OCI-LY3 (cell line): ENCODE data around the gene MIF4GD.

Experiments
- H2AFZ ChIP-seq: fragments of 200-600, 300-600 bp; shearing (Covaris generic); 2 replicates; pipeline ENCODE4 v1.6.0; 2014; ENCODE audit warnings: antibody characterized with exemption, low read depth, low read length
- H3K27ac ChIP-seq: fragments of 200-600, 300-600 bp; sonication (generic); 2 replicates; pipeline ENCODE4 v1.5.1; 2014; ENCODE audit warnings: mild to moderate bottlenecking, low read length, moderate library complexity, mixed read lengths
- H3K27me3 ChIP-seq: fragments of 200-600, 300-600 bp; sonication (generic); 2 replicates; pipeline ENCODE4 v1.6.1; 2014; ENCODE audit warnings: low read depth, low read length, mixed read lengths
- H3K36me3 ChIP-seq: fragments of 200-600, 300-600 bp; sonication (generic); replicated peaks from 2 replicates; pipeline ENCODE3; 2014; ENCODE audit warnings: low read depth, low read length, mixed read lengths
- H3K4me1 ChIP-seq: fragments of 300-600, 200-600 bp; sonication (generic); 2 replicates; pipeline ENCODE4 v1.6.1; 2014; ENCODE audit warnings: low read length, mixed read lengths
- H3K4me2 ChIP-seq: fragments of 200-600, 300-600 bp; sonication (generic); 2 replicates; pipeline ENCODE4 v1.6.1; 2014; ENCODE audit warnings: low read length, mixed read lengths
- H3K4me3 ChIP-seq: fragments of 300-600, 200-600 bp; sonication (generic); 2 replicates; pipeline ENCODE4 v1.5.1; 2014; ENCODE audit warnings: antibody characterized with exemption, mild to moderate bottlenecking, low read length, moderate library complexity
- H3K79me2 ChIP-seq: fragments of 300-600, 200-600 bp; shearing (Covaris generic); 2 replicates; pipeline ENCODE4 v1.6.1; 2014; ENCODE audit warnings: mild to moderate bottlenecking, low read length, mixed read lengths
- H3K9ac ChIP-seq: fragments of 300-600, 200-600 bp; shearing (Covaris generic); 2 replicates; pipeline ENCODE4 v1.6.0; 2014; ENCODE audit warnings: mild to moderate bottlenecking, low read length, moderate library complexity
- H3K9me3 ChIP-seq: fragments of 200-600, 300-600 bp; shearing (Covaris generic); 2 replicates; pipeline ENCODE4 v1.6.1; 2014; ENCODE audit warnings: low read length, mixed read lengths; ENCODE audit not compliant: insufficient read depth
- H4K20me1 ChIP-seq: fragments of 200-600, 300-600 bp; sonication (generic); 2 replicates; pipeline ENCODE4 v1.6.1; 2016; ENCODE audit warnings: low read length, mixed read lengths; ENCODE audit not compliant: insufficient read depth
- CTCF ChIP-seq: fragments of 200-600, 300-600 bp; sonication (generic); IDR thresholded peaks from 2 replicates; pipeline ENCODE4 v1.5.1; 2014; ENCODE audit warnings: antibody characterized with exemption, low read length, low read depth
- EZH2phosphoT487 ChIP-seq: fragments of 200-600 bp; shearing (Covaris generic); IDR thresholded peaks from 2 replicates; pipeline ENCODE4 v1.6.1; 2018; ENCODE audit warnings: antibody characterized with exemption, mixed run types, low read depth

Gene MIF4GD

GRCh38 chr17:75228305-75228704 is 42.7 kb downstream of the MIF4GD start:
- Histone ChIP-seq H3K79me2 (no peaks in the 10 kb centered on the region), H3K9ac (no peak overlapping the region), H3K4me1 (no peaks in the 10 kb centered on the region), H3K4me3 (no peak overlapping the region), H3K9me3 (no peaks in the 10 kb centered on the region), H3K4me2 (no peak overlapping the region), H4K20me1 (no peaks in the 10 kb centered on the region), H2AFZ (no peak overlapping the region), H3K36me3 (peaks cover 59% of the 10 kb centered on the region), H3K27me3 (no peaks in the 10 kb centered on the region), H3K27ac (no peak overlapping the region)
- no peak for TF ChIP-seq CTCF
- no peak for TF ChIP-seq EZH2phosphoT487

GRCh38 chr17:75227729-75228128 is 43.3 kb downstream of the MIF4GD start:
- Histone ChIP-seq H3K36me3 (peaks cover 55% of the 10 kb centered on the region), H3K27me3 (no peaks in the 10 kb centered on the region), H3K27ac (no peak overlapping the region), H3K9ac (no peak overlapping the region), H3K9me3 (no peaks in the 10 kb centered on the region), H3K79me2 (no peaks in the 10 kb centered on the region), H3K4me2 (no peak overlapping the region), H2AFZ (no peak overlapping the region), H4K20me1 (no peaks in the 10 kb centered on the region), H3K4me1 (no peaks in the 10 kb centered on the region), H3K4me3 (no peak overlapping the region)
- TF ChIP-seq CTCF (no peak), EZH2phosphoT487 (no peak)

GRCh38 chr17:75225016-75225415 is 46.0 kb downstream of the MIF4GD start:
- no peak for TF ChIP-seq EZH2phosphoT487
- no peak for TF ChIP-seq CTCF
- Histone ChIP-seq H3K79me2 (peaks cover 5% of the 10 kb centered on the region; the same call in 1 of the 2 replicates), H3K9ac (no peak overlapping the region), H3K4me2 (no peak overlapping the region), H3K4me1 (no peaks in the 10 kb centered on the region), H4K20me1 (no peaks in the 10 kb centered on the region), H3K4me3 (no peak overlapping the region), H3K27me3 (no peaks in the 10 kb centered on the region), H3K36me3 (peaks cover 47% of the 10 kb centered on the region), H3K27ac (no peak overlapping the region), H3K9me3 (no peaks in the 10 kb centered on the region), H2AFZ (no peak overlapping the region)

GRCh38 chr17:75219815-75220214 is 51.2 kb downstream of the MIF4GD start:
- Histone ChIP-seq H3K36me3 (peaks cover 28% of the 10 kb centered on the region), H3K9ac (no peak overlapping the region), H3K4me1 (no peaks in the 10 kb centered on the region), H2AFZ (no peak overlapping the region), H3K27ac (no peak overlapping the region), H3K79me2 (peaks cover 5% of the 10 kb centered on the region; the same call in 1 of the 2 replicates), H4K20me1 (no peaks in the 10 kb centered on the region), H3K4me2 (no peak overlapping the region), H3K27me3 (no peaks in the 10 kb centered on the region), H3K9me3 (no peaks in the 10 kb centered on the region), H3K4me3 (no peak overlapping the region)
- no peak for TF ChIP-seq EZH2phosphoT487
- no peak for TF ChIP-seq CTCF
